Measurements from ENCODE around the gene HHAT.

The HHAT gene

DNA sequence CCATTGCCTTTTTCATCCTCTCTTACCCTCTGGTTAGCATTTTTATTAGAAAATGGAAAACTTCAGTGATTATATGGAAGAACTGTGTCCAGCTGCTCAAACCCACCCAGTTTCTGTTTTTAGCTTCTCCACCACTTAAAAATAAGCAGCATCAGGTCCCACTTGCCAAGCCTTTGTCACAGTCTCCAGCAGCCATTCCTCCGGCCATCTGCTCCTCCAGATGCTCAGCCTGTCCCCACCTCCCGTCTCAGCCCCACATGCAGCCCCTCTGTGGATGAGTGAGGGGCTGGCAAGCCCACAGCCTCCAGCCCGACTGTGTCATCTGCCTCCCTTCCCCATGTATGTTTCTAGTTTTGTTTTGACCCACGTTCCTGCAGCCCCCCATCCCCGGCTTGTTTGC lies 289.7 kb downstream of the HHAT start:
- DNase-seq (ENCODE audit: low read depth): no peak
- no peak overlapping the region for H3K4me3 ChIP-seq (ENCODE audit: low read depth, low read length)
- TF ChIP-seq, protein P1, sequence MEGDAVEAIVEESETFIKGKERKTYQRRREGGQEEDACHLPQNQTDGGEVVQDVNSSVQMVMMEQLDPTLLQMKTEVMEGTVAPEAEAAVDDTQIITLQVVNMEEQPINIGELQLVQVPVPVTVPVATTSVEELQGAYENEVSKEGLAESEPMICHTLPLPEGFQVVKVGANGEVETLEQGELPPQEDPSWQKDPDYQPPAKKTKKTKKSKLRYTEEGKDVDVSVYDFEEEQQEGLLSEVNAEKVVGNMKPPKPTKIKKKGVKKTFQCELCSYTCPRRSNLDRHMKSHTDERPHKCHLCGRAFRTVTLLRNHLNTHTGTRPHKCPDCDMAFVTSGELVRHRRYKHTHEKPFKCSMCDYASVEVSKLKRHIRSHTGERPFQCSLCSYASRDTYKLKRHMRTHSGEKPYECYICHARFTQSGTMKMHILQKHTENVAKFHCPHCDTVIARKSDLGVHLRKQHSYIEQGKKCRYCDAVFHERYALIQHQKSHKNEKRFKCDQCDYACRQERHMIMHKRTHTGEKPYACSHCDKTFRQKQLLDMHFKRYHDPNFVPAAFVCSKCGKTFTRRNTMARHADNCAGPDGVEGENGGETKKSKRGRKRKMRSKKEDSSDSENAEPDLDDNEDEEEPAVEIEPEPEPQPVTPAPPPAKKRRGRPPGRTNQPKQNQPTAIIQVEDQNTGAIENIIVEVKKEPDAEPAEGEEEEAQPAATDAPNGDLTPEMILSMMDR (IDR thresholded peaks at IDR 0.05; ENCODE audit: insufficient read depth, low read depth, low read length, missing control alignments): no peak

DNA sequence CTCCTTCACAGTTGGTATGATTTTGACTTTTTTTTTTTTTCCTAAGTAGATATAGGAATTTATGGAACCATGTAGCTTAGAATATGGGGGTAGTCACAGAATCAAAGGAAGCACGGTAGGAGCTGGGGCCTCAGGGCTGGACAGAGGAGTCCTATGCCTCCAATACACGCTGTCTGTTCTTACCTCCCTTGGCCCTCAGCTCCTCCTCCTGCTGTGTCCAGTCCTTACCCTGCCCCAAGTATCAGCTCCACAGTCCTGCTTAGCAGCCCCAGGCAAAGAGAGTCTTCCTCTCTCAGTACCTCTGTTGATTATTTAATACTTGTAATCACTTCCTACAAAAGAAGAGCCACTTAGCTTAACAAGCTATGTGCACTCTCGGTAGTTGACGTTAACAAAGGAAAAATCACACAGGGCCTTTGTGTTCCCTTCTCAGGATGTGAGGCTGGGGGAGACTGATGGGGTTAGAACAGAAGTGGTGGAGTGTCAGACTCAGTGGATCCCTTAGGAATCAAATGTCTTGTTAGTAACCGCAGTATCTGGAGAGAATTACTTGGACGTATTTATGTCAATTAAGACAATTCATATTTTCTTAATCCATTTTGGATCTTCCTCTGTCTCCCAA lies 292.3 kb downstream of the HHAT start:
- no peak overlapping the region for H3K4me3 ChIP-seq (ENCODE audit: low read depth, low read length)
- TF ChIP-seq, protein P1 (IDR thresholded peaks at IDR 0.05; ENCODE audit: insufficient read depth, low read depth, low read length, missing control alignments): no peak
- DNase-seq (ENCODE audit: low read depth): no peak

DNA sequence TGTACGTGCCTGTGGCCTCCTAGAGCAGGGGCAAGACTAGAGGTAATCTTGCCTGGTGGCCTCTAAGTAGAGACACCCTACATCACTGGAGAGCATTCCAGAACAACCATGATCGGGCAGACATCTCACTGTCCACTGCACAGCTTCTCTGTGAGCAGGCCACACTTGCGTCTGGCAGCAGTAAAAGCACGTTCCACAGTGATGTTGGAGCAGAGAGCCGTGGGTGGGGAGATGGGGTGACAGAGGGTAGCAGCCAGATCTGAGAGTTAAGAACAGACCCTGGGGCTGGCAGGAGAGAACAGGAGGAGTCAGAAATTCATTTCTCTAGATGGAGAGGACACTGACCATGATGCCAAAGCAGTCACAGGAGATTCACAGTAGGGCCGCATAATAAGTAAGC lies 293.0 kb downstream of the HHAT start:
- DNase-seq (ENCODE audit: low read depth): no peak
- TF ChIP-seq, protein P1 (IDR thresholded peaks at IDR 0.05; ENCODE audit: insufficient read depth, low read depth, low read length, missing control alignments): no peak
- H3K4me3 ChIP-seq (ENCODE audit: low read depth, low read length): no peak overlapping the region

DNA sequence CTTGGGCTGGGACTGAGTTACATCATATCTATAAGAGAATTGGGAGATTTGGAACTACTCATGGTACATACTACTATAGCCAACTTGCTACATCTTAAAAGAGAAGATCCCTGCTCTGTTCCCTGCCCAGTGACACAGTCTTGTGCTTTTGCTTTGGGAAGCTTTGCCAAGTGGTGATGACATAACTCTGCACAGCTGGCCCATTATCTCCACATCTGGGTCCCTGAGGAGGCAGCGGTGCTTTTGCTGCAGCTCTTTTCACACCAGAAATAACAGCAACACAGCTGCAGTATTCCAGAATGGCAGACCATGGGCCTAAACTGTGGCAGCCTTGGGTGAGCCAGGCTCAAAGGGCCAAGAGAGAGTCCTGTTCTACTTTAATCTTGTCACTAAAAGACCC lies 296.0 kb downstream of the HHAT start:
- H3K4me3 ChIP-seq (ENCODE audit: low read depth, low read length): no peak overlapping the region
- DNase-seq (ENCODE audit: low read depth): no peak
- TF ChIP-seq, protein P1 (IDR thresholded peaks at IDR 0.05; ENCODE audit: insufficient read depth, low read depth, low read length, missing control alignments): no peak

DNA sequence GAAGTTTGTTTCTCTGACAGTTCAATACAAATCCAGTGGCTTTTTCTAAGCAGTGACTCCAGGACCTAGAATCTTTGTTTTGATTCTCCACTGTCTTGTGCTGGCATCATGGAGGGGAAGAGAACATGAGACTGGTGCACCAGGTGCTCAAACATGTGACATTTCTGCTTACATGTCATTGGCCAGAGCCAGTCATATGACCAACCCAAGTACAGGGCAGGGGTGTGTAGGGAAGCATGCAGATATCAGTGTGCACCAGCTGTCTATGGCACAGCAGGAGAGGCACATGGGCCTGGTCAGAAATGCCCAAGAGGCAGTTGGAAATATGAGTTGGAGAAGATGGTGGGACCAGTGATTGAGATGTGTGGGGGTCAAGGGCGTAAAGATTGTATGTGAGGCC lies 297.0 kb downstream of the HHAT start:
- TF ChIP-seq, protein P1 (IDR thresholded peaks at IDR 0.05; ENCODE audit: insufficient read depth, low read depth, low read length, missing control alignments): no peak
- no peak for DNase-seq (ENCODE audit: low read depth)
- H3K4me3 ChIP-seq (ENCODE audit: low read depth, low read length): no peak overlapping the region

DNA sequence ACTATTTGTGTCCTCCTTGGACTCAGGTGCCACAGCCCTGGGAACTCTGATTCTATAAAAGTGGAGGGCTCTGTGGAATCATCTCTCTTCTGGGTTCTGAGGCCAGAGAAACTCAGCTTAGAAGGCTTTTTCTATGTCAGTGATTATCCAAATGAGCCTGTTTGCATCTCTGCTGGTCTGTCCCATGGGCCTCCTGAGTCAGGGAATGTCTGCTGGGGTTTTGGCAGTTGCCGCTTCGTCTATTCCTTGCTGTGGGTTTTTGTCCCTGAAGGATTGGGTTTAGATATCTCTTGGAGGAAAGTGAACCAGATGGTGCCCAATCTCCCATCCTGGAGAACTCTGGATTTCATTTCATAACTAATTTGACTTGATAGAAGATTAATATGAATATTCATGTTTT lies 297.6 kb downstream of the HHAT start:
- TF ChIP-seq, protein P1 (IDR thresholded peaks at IDR 0.05; ENCODE audit: insufficient read depth, low read depth, low read length, missing control alignments): no peak
- no peak for DNase-seq (ENCODE audit: low read depth)
- no peak overlapping the region for H3K4me3 ChIP-seq (ENCODE audit: low read depth, low read length)

DNA sequence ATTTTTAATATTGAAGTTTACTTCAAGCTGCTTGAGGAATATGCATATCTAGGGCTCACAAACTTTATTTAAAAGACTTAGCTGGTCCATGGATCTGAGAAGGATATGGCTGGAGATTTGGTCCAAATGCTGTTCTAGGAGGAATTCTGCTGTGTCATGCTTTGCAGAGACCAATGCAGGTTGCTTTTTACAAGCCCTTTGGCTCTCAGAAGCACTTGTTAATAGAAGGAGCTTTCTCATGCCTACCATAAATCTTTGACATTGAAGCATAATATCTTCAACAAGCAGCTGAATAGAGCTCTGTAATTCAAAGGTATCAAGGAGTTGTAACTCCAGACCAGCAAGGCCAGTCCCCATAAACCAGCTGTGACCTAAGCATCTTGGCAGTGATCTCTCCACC lies 299.1 kb downstream of the HHAT start:
- no peak overlapping the region for H3K4me3 ChIP-seq (ENCODE audit: low read depth, low read length)
- no peak for DNase-seq (ENCODE audit: low read depth)
- TF ChIP-seq, protein P1 (IDR thresholded peaks at IDR 0.05; ENCODE audit: insufficient read depth, low read depth, low read length, missing control alignments): no peak

All from GM12865 (cell line).